SKM-1 (cell line): ENCODE data around the gene GADD45A.
"Not testable (repeated sequence)": the region's sequence is repeated elsewhere in the genome, so short reads cannot be mapped to it uniquely, and the experiment has no call there.

Experiments used
- DNase-seq: peaks from one replicate; lab custom pipeline; 2025; ENCODE audit not compliant: unreplicated experiment; lab: John Stamatoyannopoulos, UW

GADD45A gene, protein sequence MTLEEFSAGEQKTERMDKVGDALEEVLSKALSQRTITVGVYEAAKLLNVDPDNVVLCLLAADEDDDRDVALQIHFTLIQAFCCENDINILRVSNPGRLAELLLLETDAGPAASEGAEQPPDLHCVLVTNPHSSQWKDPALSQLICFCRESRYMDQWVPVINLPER

DNA sequence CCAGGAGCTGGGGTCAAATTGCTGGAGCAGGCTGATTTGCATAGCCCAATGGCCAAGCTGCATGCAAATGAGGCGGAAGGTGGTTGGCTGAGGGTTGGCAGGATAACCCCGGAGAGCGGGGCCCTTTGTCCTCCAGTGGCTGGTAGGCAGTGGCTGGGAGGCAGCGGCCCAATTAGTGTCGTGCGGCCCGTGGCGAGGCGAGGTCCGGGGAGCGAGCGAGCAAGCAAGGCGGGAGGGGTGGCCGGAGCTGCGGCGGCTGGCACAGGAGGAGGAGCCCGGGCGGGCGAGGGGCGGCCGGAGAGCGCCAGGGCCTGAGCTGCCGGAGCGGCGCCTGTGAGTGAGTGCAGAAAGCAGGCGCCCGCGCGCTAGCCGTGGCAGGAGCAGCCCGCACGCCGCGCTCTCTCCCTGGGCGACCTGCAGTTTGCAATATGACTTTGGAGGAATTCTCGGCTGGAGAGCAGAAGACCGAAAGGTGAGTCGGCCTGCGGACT, at the start of gene GADD45A:
Gene GADD45A, plus strand, starts transcription at position 135 of the 491 bp plus-strand sequence. Its CDS starts 294 bp downstream, at position 429.
- peak; percentile 97 for DNase-seq

DNA sequence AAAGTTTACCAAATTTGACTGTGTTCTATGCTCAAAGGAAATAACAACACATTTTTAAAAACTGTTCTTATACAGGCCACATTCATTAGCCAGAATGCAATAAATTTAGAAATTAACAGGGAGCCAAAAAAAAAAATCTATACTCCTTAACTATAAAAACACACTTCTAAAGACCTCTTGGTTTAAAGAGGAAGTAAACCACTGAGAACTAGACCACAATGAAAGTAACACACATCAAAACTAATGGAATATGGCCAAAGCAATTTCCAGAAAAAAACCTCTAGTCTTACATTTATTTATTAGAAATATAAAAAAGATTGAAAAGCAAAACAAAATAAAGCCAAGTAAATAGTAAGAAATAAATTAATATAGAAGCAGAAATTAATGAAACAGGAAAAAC, 48.9 kb upstream of the GADD45A start:
- DNase-seq, result peak; percentile 31

DNA sequence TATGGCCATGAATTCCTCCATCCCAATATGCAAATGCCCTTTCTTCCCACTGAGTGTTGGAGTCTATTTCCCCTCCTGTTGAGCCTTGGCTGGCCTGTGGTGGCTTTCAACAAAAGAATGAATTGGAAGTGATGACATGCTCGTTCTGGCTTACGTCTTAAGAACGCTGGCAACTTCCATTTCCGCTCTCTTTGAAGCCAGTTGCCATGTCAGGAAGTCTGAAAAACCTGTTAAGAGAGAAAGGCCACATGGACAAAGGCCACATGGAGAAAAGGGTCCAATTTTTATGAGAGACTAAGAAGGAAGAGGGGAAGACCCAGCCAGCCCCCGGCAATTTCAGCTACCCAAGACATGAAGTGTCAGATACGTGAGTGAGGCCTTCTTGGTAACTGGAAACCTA, 45.6 kb upstream of the GADD45A start:
- DNase-seq, result no peak

DNA sequence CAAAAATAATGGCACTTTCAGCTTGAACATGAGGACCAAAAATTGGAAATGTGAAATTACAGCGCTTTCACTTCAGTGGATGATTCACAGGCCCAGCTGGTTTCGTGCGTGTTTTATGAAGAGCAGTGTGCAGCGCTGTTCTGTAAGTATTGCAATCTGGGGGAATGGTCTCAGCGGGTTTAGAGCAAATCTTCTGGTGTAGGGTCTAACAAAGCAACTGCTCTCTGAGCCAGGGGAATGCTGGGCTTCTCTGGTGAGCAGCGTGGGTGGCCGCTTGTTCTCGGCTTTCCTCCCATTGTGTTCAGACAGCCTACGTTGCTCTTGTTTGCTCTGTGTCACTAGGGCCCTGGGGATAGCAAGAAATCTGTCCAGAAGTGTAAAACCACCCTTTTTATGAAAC, 42.4 kb upstream of the GADD45A start:
- DNase-seq, result no peak

- no peak for DNase-seq
Observed at GRCh38 chr1:67644566-67644965, 40.4 kb upstream of the GADD45A start.

- no peak for DNase-seq
Observed at GRCh38 chr1:67645495-67646144, 39.4 kb upstream of the GADD45A start.

DNA sequence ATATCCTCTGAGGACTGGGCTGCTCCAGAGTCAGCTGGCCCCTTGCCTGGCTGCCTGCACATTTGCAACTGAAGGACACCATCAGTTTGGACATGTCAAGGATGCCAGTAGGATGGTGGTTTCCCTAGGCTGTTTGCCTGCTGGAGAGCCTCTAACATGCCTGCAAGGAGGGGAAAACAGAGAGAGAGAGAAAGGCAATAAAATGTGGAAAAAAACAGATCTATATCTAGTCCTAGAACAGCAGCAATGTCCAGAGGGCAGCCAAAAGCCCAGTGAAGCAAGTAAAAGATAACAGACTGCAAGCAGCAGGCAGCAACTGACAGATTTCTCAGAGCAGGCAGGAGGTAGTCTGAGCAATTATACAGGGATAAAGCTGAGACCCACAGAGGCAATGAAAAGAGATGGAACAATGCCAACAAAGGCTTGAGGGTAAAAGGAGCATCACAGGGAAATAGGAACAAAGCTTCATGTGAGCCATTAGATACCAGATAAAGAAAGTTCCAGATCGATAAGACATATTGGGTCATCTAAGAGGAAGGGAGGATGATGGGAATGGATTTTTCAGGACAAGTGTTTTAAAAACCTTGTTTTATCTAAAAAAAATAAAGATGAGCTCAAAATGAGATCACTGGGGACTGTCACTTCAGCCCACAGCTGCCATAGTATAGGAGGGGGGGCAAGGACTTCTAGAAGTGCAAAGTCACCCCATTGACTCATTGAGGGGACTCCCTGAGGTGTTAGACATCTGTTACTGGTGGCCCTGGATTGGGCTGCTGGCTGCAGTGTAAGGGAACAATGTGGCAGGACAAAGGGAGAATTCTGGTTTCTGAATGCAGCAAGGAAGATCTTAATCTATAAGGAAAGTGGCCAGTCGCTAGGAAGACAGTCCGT, 38.6 kb upstream of the GADD45A start:
- DNase-seq, result no peak

DNA sequence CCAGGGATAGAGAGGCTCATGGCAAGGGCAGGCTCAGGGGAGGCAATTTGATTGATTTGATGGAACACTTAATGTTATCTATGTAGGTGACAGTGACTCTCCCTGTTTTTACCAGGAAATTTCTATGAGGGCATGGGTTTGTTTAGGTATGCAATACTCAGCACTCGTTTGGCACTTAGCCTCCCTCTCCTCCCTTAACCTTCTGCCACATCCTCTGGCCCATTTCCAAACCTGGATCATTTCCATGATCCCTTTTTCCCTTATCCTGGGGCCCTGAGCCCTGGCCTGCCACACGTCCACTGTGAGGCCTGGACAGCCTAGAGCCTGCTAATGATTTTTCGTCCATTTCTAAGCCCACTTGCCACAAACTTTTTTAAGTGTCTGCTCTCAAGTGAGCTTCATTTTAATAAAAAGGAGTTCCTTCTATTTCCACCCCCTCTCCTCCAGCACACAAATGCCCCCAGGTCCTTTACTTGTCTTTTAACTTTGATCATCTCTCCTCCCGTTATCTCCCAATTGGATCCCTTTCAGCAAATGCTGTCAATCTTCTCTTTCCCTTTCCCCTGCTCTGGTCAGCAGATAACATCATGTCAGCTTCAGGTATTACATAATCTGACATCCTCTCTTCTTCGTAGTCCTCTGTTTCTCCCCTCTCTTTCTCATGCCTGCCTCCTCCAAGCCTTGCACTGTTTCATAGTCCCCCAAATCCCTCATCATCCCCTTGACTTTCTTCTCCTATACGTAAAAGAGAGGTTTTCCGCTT, 37.8 kb upstream of the GADD45A start:
- no peak for DNase-seq

DNA sequence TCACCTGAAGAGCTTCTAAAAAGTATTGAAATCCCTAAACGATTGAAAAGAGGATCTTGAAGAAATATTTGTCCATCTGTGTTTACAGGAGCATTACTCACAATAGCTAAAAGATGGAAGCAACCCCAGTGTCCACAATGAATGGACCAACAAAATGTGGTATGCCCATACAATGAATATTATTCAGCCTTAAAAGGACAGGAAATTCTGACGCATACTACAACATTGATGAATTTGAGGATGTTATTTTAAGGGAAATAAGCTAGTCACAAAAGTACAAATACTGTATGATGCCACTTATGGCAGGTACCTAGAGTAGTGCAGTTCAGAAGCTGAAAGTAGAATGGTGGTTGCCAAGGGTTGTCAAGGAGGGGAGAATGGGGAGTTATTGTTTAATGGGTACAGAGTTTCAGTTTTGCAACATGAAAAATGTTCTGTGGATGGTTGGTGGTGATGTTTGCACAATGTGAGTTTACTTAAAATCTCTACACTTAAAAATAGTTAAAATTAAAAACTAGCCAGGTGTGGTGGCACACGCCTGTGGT, 37.1 kb upstream of the GADD45A start:
- DNase-seq, result no peak

DNA sequence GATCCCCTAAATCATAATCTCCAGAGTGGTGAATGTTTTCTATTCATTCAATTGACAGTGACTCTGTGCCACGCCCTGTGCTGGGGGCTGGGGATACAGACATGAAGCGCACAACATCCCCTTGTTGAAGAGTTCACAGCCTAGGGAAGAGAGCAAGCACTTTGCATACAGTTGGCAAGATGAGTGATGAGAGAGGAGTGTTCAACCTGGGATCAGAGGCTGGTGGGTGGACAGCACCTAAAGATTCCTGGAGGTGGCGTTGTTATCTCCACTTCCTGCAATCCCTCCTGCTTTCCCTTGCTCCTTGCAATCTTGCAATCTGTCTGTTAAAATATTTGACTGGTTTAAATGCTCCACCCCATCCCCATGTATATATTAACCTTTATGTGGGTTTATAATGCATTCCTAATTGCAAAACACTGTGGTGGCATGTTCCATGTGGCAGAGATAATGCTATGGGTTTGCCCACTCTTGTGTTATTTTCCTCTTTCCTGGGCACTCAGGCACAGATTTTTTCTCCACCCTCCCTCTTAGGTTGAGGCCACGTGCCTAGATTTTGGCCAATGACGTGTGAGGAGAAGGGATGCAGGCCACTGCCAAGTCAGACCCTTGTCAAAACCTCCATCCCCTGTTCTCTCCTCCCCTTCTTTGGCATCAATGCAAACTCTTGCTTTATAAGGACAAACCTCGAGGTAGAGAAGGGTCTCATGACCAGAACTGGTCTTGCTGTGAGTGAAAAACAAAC, 36.2 kb upstream of the GADD45A start:
- no peak for DNase-seq

- no peak for DNase-seq
Observed at GRCh38 chr1:67650061-67650460, 34.9 kb upstream of the GADD45A start.

DNA sequence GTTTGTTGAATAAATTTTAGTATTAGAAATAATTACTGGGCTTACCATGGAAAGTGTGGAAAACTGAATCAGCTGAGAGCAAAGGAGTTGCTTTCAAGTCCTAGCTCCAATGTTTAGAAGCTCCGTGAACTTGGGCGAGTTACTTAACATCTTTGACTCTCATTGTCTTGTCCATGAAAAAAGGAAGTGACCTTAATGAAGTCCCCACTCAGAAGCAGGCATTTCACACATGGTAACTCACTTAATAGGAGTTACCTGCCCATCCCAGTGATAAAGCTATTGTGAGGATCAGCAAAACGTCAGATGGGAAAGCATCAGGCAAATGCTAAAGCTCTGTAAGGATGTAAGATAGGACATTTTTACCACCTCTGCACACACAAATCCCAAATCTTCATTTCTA, 34.0 kb upstream of the GADD45A start:
- DNase-seq, result no peak

- no peak for DNase-seq
Observed at GRCh38 chr1:67652800-67653199, 32.2 kb upstream of the GADD45A start.

GRCh38 chr1:67653304-67653703, 31.7 kb upstream of the GADD45A start:
- no peak for DNase-seq

- DNase-seq, result no peak
Observed at GRCh38 chr1:67655581-67655980, 29.4 kb upstream of the GADD45A start.

- DNase-seq, result not testable (repeated sequence)
Observed at GRCh38 chr1:67657152-67657551, 27.8 kb upstream of the GADD45A start.

DNA sequence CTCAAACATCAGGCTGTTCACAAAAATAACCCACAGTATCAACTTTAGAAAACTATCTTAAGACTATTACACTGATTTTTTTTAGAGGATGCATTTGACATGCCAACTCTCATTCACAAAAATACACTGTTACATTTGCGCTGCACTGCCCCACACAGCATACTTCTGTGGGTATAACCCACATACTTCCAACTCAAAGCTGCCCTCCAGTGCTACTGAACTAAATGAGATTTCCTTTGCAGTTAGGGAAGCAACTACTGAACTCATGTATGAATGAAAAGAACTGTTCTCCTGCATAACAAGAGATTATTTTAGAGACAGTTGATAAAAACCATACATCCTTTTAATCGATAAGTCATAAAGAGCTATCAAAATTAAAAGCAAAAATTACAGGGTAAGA, 25.8 kb upstream of the GADD45A start:
- no peak for DNase-seq

DNA sequence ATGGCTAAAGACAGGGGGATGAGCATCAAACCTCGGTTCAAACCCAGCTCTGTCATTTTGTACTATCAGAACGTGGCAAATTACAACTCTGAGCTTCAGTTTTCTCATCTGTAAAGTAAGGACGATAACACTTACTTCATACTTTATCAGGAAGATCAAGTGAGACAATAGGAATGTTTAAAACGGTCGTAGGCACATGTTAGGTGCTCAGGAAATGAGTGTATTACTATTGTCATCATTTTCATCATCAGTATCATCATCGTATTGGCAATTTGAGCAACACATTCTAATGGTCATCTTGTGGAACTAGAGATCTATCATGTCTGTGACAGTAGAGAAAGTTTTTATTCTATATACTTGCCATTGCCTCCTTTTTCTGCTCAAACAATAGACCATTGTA, 22.1 kb upstream of the GADD45A start:
- DNase-seq, result no peak

DNA sequence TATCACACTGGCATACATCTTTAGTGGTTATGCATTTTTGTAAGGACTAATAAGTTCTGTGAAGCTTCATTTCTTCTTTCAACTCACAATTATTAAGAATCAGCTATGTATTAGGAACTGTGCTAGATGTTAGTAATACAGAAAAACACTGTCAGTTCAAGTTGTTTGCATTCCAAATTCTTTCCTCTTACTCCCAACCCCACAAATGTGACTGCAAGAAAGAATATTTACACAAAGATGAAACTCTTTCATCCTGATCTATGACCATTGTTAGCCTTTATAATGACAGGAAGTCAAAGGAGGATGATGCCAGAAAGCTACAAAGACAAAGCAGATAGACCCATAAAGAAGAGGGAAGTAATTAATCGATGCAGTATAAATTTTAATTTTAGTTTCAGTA, 21.0 kb upstream of the GADD45A start:
- DNase-seq, result no peak

GRCh38 chr1:67665307-67665706, 19.7 kb upstream of the GADD45A start:
- DNase-seq, result not testable (repeated sequence)
